Measurements from ENCODE around the gene CPT1B.
"Not testable (repeated sequence)": the region's sequence is repeated elsewhere in the genome, so short reads cannot be mapped to it uniquely, and the experiment has no call there.

DNA sequence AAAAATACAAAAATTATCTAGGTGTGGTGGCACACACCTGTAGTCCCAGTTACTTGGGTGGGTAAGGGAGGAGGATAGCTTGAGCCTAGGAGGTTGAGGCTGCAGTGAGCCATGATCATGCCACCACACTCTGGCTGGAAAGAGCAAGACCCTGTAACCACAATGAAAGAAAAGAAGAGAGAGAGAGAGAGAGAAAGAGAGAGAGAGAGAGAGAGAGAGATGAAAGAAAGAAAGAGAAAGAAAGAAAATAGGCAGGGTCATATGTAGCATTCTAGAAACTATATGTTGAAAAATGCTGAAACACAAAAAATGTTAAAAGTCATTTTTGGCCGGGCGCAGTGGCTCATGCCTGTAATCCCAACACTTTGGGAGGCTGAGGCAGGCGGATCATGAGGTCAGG is 36.1 kb upstream of the CPT1B start:
- TF ChIP-seq, protein P1, sequence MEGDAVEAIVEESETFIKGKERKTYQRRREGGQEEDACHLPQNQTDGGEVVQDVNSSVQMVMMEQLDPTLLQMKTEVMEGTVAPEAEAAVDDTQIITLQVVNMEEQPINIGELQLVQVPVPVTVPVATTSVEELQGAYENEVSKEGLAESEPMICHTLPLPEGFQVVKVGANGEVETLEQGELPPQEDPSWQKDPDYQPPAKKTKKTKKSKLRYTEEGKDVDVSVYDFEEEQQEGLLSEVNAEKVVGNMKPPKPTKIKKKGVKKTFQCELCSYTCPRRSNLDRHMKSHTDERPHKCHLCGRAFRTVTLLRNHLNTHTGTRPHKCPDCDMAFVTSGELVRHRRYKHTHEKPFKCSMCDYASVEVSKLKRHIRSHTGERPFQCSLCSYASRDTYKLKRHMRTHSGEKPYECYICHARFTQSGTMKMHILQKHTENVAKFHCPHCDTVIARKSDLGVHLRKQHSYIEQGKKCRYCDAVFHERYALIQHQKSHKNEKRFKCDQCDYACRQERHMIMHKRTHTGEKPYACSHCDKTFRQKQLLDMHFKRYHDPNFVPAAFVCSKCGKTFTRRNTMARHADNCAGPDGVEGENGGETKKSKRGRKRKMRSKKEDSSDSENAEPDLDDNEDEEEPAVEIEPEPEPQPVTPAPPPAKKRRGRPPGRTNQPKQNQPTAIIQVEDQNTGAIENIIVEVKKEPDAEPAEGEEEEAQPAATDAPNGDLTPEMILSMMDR (conservative IDR thresholded peaks at IDR 0.05; ENCODE audit: low read depth in 2 of 2), result not testable (repeated sequence)
- not testable (repeated sequence) for TF ChIP-seq POLR2AphosphoS5 (IDR thresholded peaks at IDR 0.05; ENCODE audit: low read depth); EZH2 (IDR thresholded peaks at IDR 0.05; ENCODE audit: low read depth, unreplicated experiment)

All from GM23338 (cell line).